IPS-18c (cell line): ENCODE measurements around the gene ABHD14A.

Experiments used
- H3K4me3 ChIP-seq: 2 replicates; pipeline ENCODE4 v1.7.0; 2013; ENCODE audit warnings: low read depth, mild to moderate bottlenecking, low read length, moderate library complexity; ENCODE audit not compliant: insufficient read depth
- H3K9me3 ChIP-seq: one replicate; pipeline ENCODE4 v1.6.1; 2013; ENCODE audit warnings: mild to moderate bottlenecking, low read length, moderate library complexity; ENCODE audit not compliant: control insufficient read depth, insufficient read depth

ABHD14A gene

GRCh38 chr3:52017586-52017985, 42.7 kb downstream of the ABHD14A start:
- no peak overlapping the region for H3K4me3 ChIP-seq
- no peaks in the 10 kb centered on the region for H3K9me3 ChIP-seq

DNA sequence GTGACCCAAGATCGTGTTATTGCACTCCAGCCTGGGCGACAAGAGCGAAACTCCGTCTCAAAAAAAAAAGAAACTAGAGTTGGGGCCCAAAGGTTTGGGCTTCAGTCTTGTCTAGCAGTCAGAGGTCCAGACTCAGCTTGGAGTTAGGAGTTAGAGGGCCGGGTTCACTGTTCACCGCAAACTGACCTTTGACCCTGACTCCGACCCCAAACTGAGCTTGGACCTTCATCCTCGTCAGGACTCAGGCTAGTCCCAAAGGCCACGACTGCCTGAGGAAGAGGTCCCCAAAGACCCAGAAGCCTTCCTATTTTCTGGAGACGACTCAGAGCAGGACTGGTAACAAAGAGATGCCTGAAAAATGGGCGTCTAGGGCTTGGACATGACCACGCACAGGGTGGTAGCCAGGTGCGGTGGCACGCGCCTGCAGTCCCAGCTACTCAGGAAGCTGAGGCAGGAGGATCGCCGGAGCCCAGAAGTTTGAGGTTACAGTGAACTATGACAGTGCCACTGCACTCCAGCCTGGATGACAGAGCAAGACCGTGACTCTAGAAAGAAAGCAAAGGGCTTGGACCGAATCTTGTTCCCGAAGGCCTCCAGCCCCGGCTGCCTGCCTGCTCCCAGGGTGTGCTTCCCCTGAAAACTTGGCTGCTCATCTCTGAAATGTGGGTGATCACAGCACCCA, 43.6 kb downstream of the ABHD14A start:
- Histone ChIP-seq H3K4me3 (no peak overlapping the region), H3K9me3 (no peaks in the 10 kb centered on the region)

DNA sequence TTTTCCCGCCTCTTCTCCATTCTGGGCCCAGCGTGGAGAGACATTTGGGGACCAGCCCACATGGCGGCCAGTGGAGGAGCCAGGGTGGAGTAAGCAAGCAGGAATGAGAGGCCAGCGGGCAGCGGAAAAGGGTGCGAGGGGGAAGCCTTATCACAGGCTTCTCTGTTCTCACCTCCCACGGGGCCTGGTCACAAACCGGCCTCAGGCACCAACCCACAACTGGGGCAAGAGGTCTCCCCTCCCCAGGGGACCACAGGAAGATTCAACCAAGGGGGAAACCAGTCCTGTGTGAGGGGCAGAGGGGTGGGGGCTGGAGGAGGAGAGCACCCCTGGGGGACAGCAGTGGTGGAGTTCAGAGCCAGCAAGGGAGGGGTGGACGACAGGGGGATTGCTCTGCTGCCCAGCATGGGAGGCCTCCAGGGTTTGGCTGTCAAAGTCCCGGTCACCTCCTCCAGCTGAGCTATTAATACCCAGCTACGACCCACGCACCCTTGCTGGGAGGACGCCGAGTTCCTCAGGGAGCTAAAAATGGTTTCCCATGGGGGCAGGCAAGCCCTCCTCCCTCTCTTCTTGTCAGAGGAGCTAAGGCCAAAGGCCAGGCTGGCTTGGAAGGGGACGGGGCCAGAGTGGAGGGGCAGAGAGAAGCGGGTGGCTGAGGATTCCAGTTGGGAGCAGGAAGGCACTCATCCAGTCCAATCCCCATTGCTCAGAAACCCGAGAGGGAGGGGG, 44.7 kb downstream of the ABHD14A start:
- no peak overlapping the region for H3K4me3 ChIP-seq
- H3K9me3 ChIP-seq, result no peaks in the 10 kb centered on the region

- H3K4me3 ChIP-seq, result no peak overlapping the region
- no peaks in the 10 kb centered on the region for H3K9me3 ChIP-seq
Observed at GRCh38 chr3:52020796-52021195, 45.9 kb downstream of the ABHD14A start.

DNA sequence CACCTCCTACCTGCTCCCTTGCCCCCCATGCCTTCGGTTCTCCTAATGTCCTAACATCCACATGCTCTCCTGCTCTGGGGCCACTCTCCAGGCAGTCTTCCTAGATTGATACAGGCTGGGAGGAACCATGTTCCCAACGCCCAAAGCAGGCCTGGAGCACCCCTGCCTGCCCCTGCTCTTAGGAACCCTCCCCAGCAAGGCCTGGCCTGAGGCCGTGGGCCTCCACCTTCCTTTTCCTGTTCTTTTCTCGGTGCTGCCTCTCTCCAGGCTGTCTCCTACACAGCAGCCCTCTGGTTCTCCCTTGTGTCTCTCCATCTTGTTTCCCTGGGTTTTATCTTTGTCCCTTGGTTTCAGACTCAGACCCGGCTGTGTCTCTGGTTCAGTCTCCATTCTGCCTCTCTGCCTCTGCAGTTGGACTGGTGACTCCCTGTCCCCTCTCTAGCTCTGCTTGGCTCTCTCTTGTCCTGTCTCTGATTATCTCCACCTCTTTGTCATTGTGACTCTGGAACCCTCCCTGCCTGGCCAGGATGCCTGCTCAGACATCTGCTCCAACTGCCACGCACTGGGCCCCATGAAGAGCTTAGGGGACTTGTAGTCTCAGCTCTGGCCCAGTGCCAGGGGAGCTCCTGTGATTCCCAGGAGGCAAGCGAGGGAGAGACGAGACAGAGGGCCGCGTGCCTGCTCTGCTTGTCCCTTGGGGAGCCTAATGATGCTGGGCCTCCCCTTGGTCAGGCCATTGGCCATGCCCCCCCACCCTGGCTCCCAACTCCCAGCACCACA, 46.8 kb downstream of the ABHD14A start:
- Histone ChIP-seq H3K9me3 (no peaks in the 10 kb centered on the region), H3K4me3 (no peak overlapping the region)

- Histone ChIP-seq H3K9me3 (no peaks in the 10 kb centered on the region), H3K4me3 (no peak overlapping the region)
Observed at GRCh38 chr3:52022323-52023100, 47.6 kb downstream of the ABHD14A start.

DNA sequence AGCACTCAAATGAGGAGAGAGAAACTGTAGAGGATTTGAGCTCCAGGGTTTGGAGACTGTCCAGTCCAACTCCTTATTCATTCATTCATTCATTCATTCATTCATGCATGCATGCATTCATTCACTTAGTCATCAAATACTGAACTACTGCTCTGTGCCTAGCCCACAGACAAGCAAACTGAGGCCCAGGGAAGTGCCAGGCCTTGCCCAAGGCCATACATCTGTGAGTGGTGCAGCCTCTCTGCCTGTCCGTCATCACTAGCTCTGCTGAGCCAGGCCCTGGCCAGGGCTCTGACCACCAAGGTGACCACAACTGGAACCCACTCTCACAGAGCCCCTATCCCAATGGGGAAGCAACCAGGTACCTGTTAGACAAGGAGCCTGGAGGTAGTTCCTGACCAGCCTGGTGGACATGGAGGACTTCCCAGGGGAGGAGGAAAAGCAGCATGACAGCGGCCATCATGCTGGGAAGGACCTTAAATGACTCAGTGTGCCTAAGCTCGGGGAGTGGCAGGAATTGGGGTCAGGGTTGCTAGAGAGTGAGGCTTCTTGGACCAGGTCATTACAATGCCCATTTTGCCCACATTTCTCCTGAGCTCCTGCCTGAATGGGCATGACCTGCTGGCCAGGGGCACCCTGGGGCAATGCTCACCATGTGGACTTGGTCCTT, 48.4 kb downstream of the ABHD14A start:
- Histone ChIP-seq H3K9me3 (no peaks in the 10 kb centered on the region), H3K4me3 (no peak overlapping the region)

DNA sequence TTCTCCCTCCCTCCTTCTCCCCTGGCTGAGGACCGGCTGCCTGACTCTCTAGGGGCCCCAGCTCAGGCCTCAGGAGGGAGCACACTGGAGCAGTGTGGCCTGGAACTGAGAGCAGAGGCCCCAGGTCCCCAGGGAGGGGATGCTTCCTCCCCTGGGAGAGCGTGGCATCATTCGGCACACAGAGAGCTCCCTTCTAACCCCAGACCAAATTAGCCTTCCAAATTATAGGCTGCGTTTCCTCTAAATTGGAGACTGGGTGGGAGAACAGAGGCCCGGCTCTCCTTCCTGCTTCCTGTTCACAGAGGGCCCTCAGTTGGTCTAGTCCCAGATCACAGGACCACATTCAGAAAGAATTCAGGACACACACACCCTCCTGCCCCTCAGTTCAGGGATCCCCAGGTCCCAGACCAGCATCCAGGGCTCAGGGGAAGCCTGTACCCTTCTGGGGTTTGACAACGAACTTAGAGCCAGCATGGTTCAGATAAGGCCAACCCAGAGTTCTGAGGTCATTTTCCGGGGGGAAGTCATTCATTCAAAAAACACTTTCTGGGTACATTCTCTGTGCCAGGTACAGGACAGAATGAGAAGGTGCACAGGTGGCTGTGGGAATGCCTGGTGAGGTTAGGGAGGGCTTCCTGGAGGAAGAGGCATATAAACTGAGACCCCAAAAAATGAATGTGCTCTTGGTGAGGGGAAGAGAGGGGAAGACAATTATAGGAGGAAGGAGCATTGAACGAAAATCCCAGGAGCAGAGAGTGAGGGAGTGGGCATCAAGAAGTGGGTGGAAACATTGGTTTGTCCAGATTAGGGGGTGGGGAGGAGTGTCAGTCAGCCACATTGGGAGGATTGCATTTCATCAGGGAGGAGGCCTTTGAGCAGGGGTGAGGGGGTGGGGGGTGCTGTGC, 49.2 kb downstream of the ABHD14A start:
- H3K4me3 ChIP-seq, result no peak overlapping the region
- no peaks in the 10 kb centered on the region for H3K9me3 ChIP-seq

GRCh38 chr3:52024765-52025452, 50.0 kb downstream of the ABHD14A start:
- Histone ChIP-seq H3K4me3 (no peak overlapping the region), H3K9me3 (no peaks in the 10 kb centered on the region)

- H3K4me3 ChIP-seq, result no peak overlapping the region
- no peaks in the 10 kb centered on the region for H3K9me3 ChIP-seq
Observed at GRCh38 chr3:52025453-52025852, 50.6 kb downstream of the ABHD14A start.

DNA sequence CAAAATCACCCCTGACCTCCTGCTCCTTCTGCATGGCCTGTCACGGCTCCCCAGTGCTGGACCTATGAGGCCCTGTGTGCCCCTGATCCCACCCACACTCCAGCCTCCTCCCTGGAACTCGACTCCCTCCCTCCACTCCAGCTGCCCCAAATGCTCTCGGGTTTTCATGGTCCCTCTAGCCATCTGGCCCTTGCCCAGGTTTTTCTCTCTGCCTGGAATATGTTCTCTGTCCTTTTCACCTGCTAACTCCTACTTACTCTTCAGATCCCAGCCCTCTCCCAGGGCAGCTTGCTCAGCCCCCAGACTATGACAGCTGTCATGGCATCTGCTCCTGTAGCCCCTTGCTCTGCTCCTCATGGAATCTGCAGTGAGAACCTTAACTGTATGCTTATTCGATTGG, 51.2 kb downstream of the ABHD14A start:
- no peaks in the 10 kb centered on the region for H3K9me3 ChIP-seq
- no peak overlapping the region for H3K4me3 ChIP-seq

- Histone ChIP-seq H3K9me3 (no peaks in the 10 kb centered on the region), H3K4me3 (no peak overlapping the region)
Observed at GRCh38 chr3:52028572-52028971, 53.7 kb downstream of the ABHD14A start.

GRCh38 chr3:52029053-52029452, 54.2 kb downstream of the ABHD14A start:
- Histone ChIP-seq H3K9me3 (no peaks in the 10 kb centered on the region), H3K4me3 (no peak overlapping the region)

DNA sequence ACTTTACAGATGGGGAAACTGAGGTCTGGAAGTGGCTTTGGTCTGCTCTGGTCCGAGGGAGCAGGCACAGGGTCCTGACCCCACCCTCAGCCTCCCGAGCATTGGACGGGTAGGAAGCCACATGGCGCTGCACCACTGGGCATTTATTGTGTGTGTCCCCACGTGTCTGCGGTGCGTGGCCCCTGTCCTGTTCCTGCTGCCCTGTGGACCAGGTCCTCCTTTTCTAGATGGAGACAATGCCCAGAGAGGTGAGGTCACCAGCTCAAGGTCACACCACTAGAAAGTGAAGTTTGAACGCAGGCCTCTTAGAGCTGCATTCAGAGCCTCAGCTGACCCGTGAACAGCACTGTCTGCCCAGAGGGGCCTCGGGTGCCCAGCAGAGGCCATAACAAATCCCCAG, 54.7 kb downstream of the ABHD14A start:
- Histone ChIP-seq H3K4me3 (no peak overlapping the region), H3K9me3 (no peaks in the 10 kb centered on the region)
